Measurements from ENCODE around the gene KIF1A.

Gene KIF1A

DNA sequence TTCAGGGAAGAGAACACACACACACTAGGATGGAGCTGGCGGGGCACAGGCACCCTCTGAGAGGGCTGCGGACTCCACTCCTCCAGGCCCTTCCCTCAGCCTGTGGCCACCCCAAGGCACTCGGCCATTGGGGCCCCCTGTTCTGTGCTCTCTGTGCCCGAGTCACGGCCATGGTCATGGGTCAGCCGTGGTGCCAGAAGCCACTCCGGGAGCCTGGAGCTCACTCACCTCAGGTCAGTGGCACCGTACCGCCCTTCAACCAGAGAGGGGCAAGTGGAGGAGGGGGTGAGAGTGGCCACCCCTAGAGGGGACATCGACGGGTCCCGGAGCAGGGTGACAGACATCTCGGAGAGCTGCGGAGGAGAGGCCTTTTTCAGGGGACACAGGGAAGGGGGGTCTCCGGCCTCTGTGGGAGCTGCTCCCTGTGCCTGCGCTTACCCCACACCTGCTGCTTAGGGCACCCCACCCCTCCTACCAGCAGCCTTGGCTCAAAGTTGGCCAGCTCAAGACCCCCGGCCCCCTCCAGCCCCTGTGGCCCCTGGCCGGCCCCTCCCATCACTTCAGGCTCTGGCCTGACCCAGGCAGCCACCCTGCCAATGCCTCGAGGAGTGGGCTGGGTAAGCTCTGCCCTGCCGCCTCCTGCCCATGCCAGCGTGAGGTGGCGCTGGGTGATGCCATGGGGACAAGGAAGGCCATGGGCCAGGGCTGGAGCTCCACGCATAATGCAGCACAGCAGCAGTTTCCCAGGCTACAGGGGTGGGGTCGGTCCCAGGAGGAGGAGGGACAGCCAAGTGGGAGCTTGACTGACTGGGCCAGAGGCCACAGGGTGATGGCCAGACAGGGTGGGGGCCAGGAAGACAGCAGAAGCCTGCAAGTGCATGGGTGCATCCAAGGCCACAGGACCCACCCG is 99.1 kb downstream of the KIF1A start:
- Histone ChIP-seq H3K27ac (ENCODE audit: low read depth, low read length) (no peak overlapping the region), H3K4me3 (ENCODE audit: low read depth, low read length) (no peak overlapping the region), H3K4me1 (ENCODE audit: control insufficient read depth, insufficient read depth, low read length) (no peaks in the 10 kb centered on the region), H3K9ac (ENCODE audit: low read depth, low read length) (no peak overlapping the region), H3K9me3 (ENCODE audit: control insufficient read depth, insufficient read depth, low read length) (no peaks in the 10 kb centered on the region), H3K27me3 (ENCODE audit: control insufficient read depth, insufficient read depth, low read length) (no peaks in the 10 kb centered on the region), H3K36me3 (ENCODE audit: control insufficient read depth, insufficient read depth, low read length) (peaks cover 92% of the 10 kb centered on the region)

GRCh38 chr2:240719676-240720545 is 100.1 kb downstream of the KIF1A start:
- no peak overlapping the region for H3K9ac ChIP-seq (ENCODE audit: low read depth, low read length)
- H3K27ac ChIP-seq (ENCODE audit: low read depth, low read length), result no peak overlapping the region
- H3K4me3 ChIP-seq (ENCODE audit: low read depth, low read length), result no peak overlapping the region
- peaks cover 82% of the 10 kb centered on the region for H3K36me3 ChIP-seq (ENCODE audit: control insufficient read depth, insufficient read depth, low read length)
- no peaks in the 10 kb centered on the region for H3K4me1 ChIP-seq (ENCODE audit: control insufficient read depth, insufficient read depth, low read length)
- H3K9me3 ChIP-seq (ENCODE audit: control insufficient read depth, insufficient read depth, low read length), result no peaks in the 10 kb centered on the region
- no peaks in the 10 kb centered on the region for H3K27me3 ChIP-seq (ENCODE audit: control insufficient read depth, insufficient read depth, low read length)

DNA sequence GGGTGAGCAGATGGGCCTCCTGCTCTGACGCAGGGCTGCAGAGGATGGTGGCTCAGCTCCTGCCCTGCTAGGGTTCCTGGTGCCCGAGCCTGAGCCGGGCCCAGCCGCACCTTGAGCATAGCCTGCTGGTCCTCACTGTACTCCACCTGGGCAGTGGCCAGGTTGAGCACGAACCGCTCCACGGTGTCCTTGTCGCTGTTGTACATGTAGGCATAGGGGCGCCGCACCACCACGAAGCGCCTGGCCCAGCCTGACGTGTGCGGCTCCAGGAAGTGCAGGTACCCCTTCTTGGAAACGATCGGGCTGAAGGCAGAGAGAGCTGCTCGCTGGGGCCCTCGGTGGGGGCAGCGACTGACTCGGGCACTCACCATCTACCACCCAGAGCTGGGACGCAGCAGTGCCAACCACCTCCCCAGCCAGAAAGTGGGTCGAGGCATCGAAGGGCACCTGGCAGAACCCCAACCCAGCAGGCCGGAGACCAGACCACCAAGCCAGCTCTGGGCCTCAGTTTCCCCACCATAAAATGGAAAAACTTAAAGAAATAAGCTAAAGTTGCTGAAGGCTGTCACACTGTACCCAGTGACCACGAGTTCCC is 101.0 kb downstream of the KIF1A start:
- no peak overlapping the region for H3K4me3 ChIP-seq (ENCODE audit: low read depth, low read length)
- H3K9me3 ChIP-seq (ENCODE audit: control insufficient read depth, insufficient read depth, low read length), result no peaks in the 10 kb centered on the region
- no peaks in the 10 kb centered on the region for H3K4me1 ChIP-seq (ENCODE audit: control insufficient read depth, insufficient read depth, low read length)
- H3K36me3 ChIP-seq (ENCODE audit: control insufficient read depth, insufficient read depth, low read length), result peaks cover 74% of the 10 kb centered on the region
- no peak overlapping the region for H3K9ac ChIP-seq (ENCODE audit: low read depth, low read length)
- no peaks in the 10 kb centered on the region for H3K27me3 ChIP-seq (ENCODE audit: control insufficient read depth, insufficient read depth, low read length)
- no peak overlapping the region for H3K27ac ChIP-seq (ENCODE audit: low read depth, low read length)

- Histone ChIP-seq H3K9ac (ENCODE audit: low read depth, low read length) (no peak overlapping the region), H3K27ac (ENCODE audit: low read depth, low read length) (no peak overlapping the region), H3K27me3 (ENCODE audit: control insufficient read depth, insufficient read depth, low read length) (no peaks in the 10 kb centered on the region), H3K4me3 (ENCODE audit: low read depth, low read length) (no peak overlapping the region), H3K36me3 (ENCODE audit: control insufficient read depth, insufficient read depth, low read length) (peaks cover 63% of the 10 kb centered on the region), H3K9me3 (ENCODE audit: control insufficient read depth, insufficient read depth, low read length) (no peaks in the 10 kb centered on the region), H3K4me1 (ENCODE audit: control insufficient read depth, insufficient read depth, low read length) (no peaks in the 10 kb centered on the region)
Measured at GRCh38 chr2:240717681-240718581, 102.1 kb downstream of the KIF1A start.

DNA sequence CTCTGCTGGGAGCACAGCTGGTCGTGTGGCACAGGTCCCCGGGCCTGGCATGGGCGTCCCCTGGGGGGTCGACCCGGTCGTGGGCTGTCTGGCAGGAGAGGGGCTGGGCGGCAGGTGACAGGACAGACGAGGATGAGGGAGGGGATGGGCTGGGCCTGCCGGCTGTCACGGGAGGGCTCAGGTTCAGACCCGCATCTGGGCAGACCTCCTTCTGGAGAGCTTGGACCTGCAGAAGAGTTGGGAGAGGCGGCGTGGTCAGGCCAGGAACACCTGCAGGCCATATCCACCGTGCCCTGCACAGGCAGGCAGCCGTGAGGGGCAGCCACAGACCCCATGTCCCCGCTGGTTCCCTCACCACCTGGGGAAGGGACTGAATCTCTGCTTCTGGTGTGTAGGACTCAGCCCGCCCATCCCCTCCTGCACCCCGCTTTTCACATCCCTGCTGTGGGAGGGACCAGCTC is 102.8 kb downstream of the KIF1A start:
- no peak overlapping the region for H3K27ac ChIP-seq (ENCODE audit: low read depth, low read length)
- no peak overlapping the region for H3K4me3 ChIP-seq (ENCODE audit: low read depth, low read length)
- H3K36me3 ChIP-seq (ENCODE audit: control insufficient read depth, insufficient read depth, low read length), result peaks cover 56% of the 10 kb centered on the region
- H3K9me3 ChIP-seq (ENCODE audit: control insufficient read depth, insufficient read depth, low read length), result no peaks in the 10 kb centered on the region
- no peaks in the 10 kb centered on the region for H3K4me1 ChIP-seq (ENCODE audit: control insufficient read depth, insufficient read depth, low read length)
- no peak overlapping the region for H3K9ac ChIP-seq (ENCODE audit: low read depth, low read length)
- H3K27me3 ChIP-seq (ENCODE audit: control insufficient read depth, insufficient read depth, low read length), result no peaks in the 10 kb centered on the region

DNA sequence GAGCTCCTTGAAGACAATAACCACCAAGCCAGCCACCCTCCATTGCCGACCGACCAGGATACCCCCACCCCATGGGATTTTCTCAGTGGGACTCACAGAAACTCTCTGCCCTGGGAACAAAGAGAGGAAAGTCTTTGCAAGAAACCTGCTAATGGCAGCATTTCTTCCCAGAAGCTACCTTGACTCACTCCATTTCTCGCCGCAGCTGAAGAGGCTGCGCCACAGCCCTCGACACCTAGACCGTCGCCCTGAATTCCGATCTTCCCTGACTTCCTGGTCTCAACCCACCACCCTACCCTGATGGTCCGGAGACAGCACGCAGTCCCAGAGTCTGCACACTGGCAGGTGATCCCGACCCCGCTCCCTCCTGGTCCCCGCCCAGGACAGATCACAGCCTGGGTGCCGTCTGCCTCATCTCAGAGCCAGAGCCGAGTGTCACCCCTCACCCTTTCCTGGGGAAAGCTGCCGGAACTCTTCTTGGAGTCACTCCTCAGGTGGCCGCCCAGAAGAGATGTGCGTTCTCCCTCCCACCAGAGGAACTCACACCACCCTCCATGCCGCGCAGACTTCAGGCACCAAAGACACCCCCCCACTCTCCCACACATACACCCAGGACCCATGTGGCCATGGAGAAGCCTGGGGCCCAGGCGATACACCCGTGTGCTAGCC is 103.8 kb downstream of the KIF1A start:
- Histone ChIP-seq H3K9ac (ENCODE audit: low read depth, low read length) (no peak overlapping the region), H3K9me3 (ENCODE audit: control insufficient read depth, insufficient read depth, low read length) (no peaks in the 10 kb centered on the region), H3K27me3 (ENCODE audit: control insufficient read depth, insufficient read depth, low read length) (no peaks in the 10 kb centered on the region), H3K4me1 (ENCODE audit: control insufficient read depth, insufficient read depth, low read length) (no peaks in the 10 kb centered on the region), H3K4me3 (ENCODE audit: low read depth, low read length) (no peak overlapping the region), H3K36me3 (ENCODE audit: control insufficient read depth, insufficient read depth, low read length) (peaks cover 47% of the 10 kb centered on the region), H3K27ac (ENCODE audit: low read depth, low read length) (no peak overlapping the region)

GRCh38 chr2:240714747-240715725 is 105.0 kb downstream of the KIF1A start:
- H3K9ac ChIP-seq (ENCODE audit: low read depth, low read length), result no peak overlapping the region
- H3K27me3 ChIP-seq (ENCODE audit: control insufficient read depth, insufficient read depth, low read length), result no peaks in the 10 kb centered on the region
- no peaks in the 10 kb centered on the region for H3K4me1 ChIP-seq (ENCODE audit: control insufficient read depth, insufficient read depth, low read length)
- no peak overlapping the region for H3K4me3 ChIP-seq (ENCODE audit: low read depth, low read length)
- H3K27ac ChIP-seq (ENCODE audit: low read depth, low read length), result no peak overlapping the region
- no peaks in the 10 kb centered on the region for H3K9me3 ChIP-seq (ENCODE audit: control insufficient read depth, insufficient read depth, low read length)
- H3K36me3 ChIP-seq (ENCODE audit: control insufficient read depth, insufficient read depth, low read length), result peaks cover 39% of the 10 kb centered on the region

DNA sequence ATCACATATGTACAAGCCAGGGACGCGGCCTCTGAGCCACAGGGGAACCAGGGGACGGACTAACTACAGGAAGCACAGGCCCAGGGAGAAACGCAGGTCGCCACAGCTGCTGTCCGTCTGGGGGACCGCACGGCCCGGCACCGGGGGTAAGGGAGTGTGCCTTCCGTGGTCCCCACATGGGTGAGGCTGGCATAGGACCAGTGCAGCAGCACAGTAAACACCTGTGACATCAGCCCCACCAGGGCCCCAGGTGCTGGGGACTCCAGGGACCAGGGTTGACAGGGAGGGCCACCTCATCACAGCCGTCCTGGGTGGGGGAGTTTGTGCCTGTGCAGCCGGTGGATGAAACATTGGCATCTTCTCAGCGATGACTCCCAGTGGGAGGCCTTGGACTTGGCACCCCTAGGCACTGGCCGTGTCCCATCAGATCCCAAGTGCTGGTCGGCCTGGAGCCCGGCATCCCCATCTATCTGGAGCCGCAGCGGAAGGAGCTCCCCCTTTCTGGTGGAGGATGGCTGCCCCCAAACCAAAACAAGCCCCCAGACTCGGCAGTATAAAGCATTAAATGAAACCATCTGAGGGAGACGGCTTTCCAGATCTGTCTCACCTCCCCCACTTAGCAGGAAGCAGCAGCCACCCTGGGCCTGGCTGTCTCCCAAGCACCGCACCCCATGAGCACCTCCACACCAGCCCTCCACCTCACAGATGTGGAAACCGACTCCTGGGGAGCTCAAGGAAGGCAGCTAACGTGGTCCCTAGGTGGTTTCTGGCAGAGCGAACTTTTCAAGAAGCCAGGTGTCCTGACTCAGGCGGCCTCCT is 105.9 kb downstream of the KIF1A start:
- Histone ChIP-seq H3K27me3 (ENCODE audit: control insufficient read depth, insufficient read depth, low read length) (no peaks in the 10 kb centered on the region), H3K9me3 (ENCODE audit: control insufficient read depth, insufficient read depth, low read length) (no peaks in the 10 kb centered on the region), H3K4me3 (ENCODE audit: low read depth, low read length) (no peak overlapping the region), H3K36me3 (ENCODE audit: control insufficient read depth, insufficient read depth, low read length) (peaks cover 30% of the 10 kb centered on the region), H3K27ac (ENCODE audit: low read depth, low read length) (no peak overlapping the region), H3K4me1 (ENCODE audit: control insufficient read depth, insufficient read depth, low read length) (no peaks in the 10 kb centered on the region), H3K9ac (ENCODE audit: low read depth, low read length) (no peak overlapping the region)

All from HUES48 (cell line).